Muscle layer of duodenum (tissue), 2 donors: Measurements from ENCODE around the gene SIL1.

Experiments used
- H3K27ac ChIP-seq: one replicate; pipeline ENCODE4 v1.7.0; 2013; ENCODE audit warnings: mild to moderate bottlenecking, low read length
- H3K27me3 ChIP-seq: one replicate; pipeline ENCODE4 v1.7.0; 2013; ENCODE audit warnings: low read depth, mild to moderate bottlenecking, control low read depth, low read length
- H3K36me3 ChIP-seq, 2 donors: one replicate each; pipeline ENCODE4 v1.7.0; 2013; ENCODE audit warnings: low read length in 2 of 2, control low read depth in 1 of 2, mild to moderate bottlenecking in 1 of 2; ENCODE audit not compliant: insufficient read depth in 2 of 2, control insufficient read depth in 1 of 2
- H3K4me1 ChIP-seq, 2 donors: one replicate each; pipeline ENCODE4 v1.7.0; 2013; ENCODE audit warnings: low read length in 2 of 2, mild to moderate bottlenecking in 2 of 2, control low read depth in 1 of 2, moderate library complexity in 1 of 2; ENCODE audit not compliant: insufficient read depth in 2 of 2, control insufficient read depth in 1 of 2
- H3K4me3 ChIP-seq, 2 donors: one replicate each; pipeline ENCODE4 v1.7.0; 2013; ENCODE audit warnings: low read length in 2 of 2, low read depth in 1 of 2, mild to moderate bottlenecking in 1 of 2
- H3K9me3 ChIP-seq, 2 donors: one replicate each; pipeline ENCODE4 v1.7.0; 2013; ENCODE audit warnings: low read length in 2 of 2, control low read depth in 1 of 2, mild to moderate bottlenecking in 1 of 2; ENCODE audit not compliant: control insufficient read depth in 1 of 2
- donor health status: healthy.

Gene SIL1

DNA sequence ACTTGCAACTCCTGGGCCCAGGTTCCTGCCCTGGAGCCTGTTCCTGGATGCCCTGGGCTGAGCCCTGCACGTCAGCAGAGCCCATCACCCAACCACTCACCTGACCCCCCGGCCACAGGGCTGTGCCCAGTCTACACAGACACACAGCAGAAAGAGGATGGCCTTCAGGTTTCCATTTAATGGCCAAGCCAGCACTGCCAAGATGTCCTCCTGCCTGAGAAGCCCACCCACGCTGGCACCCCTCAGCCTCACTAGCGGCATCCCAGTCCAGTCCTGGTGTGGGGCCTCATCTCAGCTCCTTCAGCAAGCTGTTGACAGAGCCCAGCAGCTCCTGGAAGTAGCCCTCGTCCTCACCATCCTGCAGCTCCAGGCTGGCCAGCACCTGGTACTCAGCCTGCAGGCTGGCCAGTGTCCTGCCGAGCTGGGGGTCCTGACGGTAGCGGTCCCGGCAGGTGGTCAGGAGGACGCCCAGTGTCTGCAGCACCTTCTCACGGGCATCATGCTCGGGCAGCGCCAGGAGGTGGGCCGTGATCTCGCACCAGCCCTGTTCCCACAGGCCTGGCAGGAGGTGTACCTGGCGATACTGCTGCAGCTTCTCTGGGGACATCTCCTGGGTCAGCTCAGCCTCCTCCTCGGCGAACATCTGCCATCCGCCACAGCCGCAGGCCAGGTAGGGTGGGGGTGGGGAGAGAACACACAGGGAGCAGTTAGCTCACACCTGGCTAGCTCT lies 251.2 kb downstream of the SIL1 start:
- H3K27ac ChIP-seq: no peak overlapping the region
- peaks cover 0 to under 1% of the 10 kb centered on the region in 2 donors for H3K4me1 ChIP-seq
- no peak overlapping the region for H3K4me3 ChIP-seq
- H3K27me3 ChIP-seq: no peaks in the 10 kb centered on the region
- no peaks in the 10 kb centered on the region for H3K9me3 ChIP-seq
- peaks cover 10% of the 10 kb centered on the region in 2 donors for H3K36me3 ChIP-seq

DNA sequence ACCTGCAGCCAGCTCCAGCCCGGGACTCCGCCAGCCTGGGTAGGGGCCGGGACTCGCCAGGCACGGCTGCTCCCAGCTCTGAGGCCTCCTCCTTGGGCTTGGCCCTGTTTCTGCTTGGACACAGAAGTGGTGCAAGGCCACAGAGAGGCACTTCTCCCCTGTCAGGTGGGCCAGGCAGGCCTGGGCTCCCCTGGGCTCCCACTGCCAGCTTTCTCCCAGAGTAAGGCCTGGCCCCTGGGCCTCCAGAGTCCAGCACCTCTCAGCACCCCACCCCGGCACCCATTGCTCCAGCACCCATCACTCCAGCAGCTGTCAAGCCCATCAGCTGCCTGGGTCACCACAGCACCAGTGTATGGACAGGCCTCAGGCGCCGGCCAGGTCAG lies 251.9 kb downstream of the SIL1 start:
- no peak overlapping the region for H3K27ac ChIP-seq
- H3K9me3 ChIP-seq: no peaks in the 10 kb centered on the region
- H3K27me3 ChIP-seq: no peaks in the 10 kb centered on the region
- no peak overlapping the region for H3K4me3 ChIP-seq
- peaks cover 10 to 13% of the 10 kb centered on the region in 2 donors for H3K36me3 ChIP-seq
- H3K4me1 ChIP-seq: no peaks in the 10 kb centered on the region

DNA sequence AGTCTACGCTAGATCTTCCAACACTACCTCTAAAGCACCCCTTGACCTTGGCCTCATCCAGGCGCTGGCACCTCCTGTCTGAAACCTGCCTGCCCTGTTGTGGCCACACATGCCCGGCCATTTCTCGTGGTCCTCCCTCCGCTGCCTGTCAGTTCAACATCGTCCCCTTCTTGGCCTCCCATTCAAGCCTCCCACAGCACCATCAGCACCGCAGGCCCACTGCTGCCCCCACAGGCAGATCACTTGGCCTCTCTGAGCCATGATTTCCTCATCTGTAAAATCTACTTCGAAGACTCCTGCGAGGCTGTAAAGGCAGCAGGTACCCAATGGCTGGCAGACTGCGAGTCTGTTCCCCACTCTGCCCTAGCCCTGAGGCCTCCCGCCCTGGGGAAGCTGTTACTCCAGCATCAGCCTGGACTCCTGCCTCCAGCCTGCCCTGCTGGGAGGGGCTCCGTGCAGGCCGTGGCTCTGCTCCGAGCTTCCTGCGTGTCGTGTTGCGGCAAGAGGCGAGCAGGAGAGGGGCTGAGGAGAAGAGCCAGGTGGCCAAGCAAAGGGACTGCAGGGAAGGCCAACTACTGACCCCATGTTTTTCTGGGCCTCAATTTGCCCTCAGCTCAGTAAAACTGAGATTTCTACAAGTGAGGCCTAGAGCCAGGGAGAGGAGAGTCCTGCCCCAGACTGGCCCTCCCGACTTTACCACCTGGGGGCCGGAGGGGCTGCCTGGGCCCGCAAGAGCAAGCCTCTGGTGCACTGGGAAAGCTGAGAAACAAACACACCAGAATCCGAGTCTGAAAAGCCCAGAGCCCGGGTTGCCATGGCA lies 252.5 kb downstream of the SIL1 start:
- Histone ChIP-seq H3K9me3 (no peaks in the 10 kb centered on the region), H3K4me1 (no peaks in the 10 kb centered on the region), H3K36me3 (peaks cover 10 to 13% of the 10 kb centered on the region in 2 donors), H3K27ac (no peak overlapping the region), H3K4me3 (no peak overlapping the region), H3K27me3 (no peaks in the 10 kb centered on the region)

GRCh38 chr5:138944527-138945322 lies 253.4 kb downstream of the SIL1 start:
- no peaks in the 10 kb centered on the region for H3K4me1 ChIP-seq
- peaks cover 10 to 13% of the 10 kb centered on the region in 2 donors for H3K36me3 ChIP-seq
- H3K4me3 ChIP-seq: no peak overlapping the region
- H3K27ac ChIP-seq: no peak overlapping the region
- no peaks in the 10 kb centered on the region for H3K27me3 ChIP-seq
- H3K9me3 ChIP-seq: no peaks in the 10 kb centered on the region

- Histone ChIP-seq H3K4me1 (no peaks in the 10 kb centered on the region), H3K27me3 (no peaks in the 10 kb centered on the region), H3K36me3 (peaks cover 10 to 13% of the 10 kb centered on the region in 2 donors), H3K9me3 (no peaks in the 10 kb centered on the region), H3K4me3 (no peak overlapping the region), H3K27ac (no peak overlapping the region)
Observed at GRCh38 chr5:138943599-138944173, 254.5 kb downstream of the SIL1 start.

DNA sequence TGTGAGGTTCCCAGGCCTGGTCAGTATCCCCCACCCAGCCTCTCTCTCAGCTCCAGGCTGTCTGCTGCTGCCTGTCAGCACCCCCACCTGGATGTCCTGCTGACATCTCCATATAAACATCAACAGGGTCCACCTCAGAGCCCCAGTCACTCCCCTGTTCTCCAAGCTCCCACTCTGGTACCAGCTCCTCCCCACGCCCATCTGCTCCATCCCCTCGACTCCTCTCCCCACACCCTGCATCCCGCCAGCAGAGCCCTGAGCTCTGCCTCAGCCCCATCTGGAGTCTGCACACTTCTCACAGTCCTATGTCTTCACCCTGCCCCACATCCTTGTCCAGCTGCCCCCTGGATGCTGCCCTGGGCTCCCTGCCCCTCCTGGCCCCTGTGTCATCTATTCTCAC lies 255.3 kb downstream of the SIL1 start:
- Histone ChIP-seq H3K9me3 (no peaks in the 10 kb centered on the region), H3K27me3 (no peaks in the 10 kb centered on the region), H3K27ac (no peak overlapping the region), H3K4me1 (no peaks in the 10 kb centered on the region), H3K4me3 (no peak overlapping the region), H3K36me3 (peaks cover 10 to 13% of the 10 kb centered on the region in 2 donors)

DNA sequence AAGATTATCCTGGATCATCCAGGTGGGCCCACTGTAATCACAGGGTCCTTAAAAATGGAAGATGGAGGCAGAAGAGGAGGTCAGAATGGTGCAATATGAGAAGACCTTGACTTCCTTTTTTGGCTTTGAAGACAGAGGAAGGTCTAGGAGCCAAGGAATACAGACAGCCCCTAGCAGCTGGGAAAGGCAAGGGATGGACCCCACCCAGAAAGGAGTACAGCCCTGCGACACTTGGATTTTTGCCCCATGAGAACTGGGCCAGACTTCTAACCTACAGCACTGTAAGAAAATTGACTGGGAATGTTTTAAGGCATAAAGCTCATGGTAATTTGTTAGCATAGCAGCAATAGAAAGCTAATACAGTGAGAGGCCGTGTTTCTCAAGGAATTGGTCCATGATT lies 256.1 kb downstream of the SIL1 start:
- Histone ChIP-seq H3K4me1 (no peaks in the 10 kb centered on the region), H3K4me3 (no peak overlapping the region), H3K36me3 (peaks cover 2 to 9% of the 10 kb centered on the region in 2 donors), H3K27ac (no peak overlapping the region), H3K9me3 (no peaks in the 10 kb centered on the region), H3K27me3 (no peaks in the 10 kb centered on the region)

DNA sequence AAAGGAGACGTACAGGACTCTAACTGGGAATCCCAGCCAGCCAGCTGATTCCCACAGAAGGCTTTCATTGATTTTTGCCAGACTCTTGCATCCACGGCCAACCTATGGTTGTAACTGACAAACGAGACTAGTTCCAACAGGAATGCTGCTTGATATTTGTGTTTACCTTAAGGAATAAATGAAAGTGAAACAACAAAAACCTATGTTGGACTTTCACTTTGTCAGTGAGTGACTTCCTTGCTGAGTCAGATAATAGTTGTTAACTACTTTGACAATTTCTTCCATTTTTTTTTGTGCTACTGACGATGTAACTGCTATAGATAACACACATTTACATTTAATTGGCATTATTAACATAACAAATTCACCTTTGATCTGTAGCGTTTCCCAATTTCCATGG lies 259.6 kb downstream of the SIL1 start:
- H3K27me3 ChIP-seq: no peaks in the 10 kb centered on the region
- no peaks in the 10 kb centered on the region for H3K4me1 ChIP-seq
- H3K9me3 ChIP-seq: no peaks in the 10 kb centered on the region
- no peak overlapping the region for H3K27ac ChIP-seq
- H3K36me3 ChIP-seq: peaks cover 11 to 29% of the 10 kb centered on the region in 2 donors
- no peak overlapping the region for H3K4me3 ChIP-seq

- no peaks in the 10 kb centered on the region for H3K4me1 ChIP-seq
- no peaks in the 10 kb centered on the region for H3K27me3 ChIP-seq
- H3K4me3 ChIP-seq: no peak overlapping the region
- H3K9me3 ChIP-seq: no peaks in the 10 kb centered on the region
- peaks cover 20 to 38% of the 10 kb centered on the region in 2 donors for H3K36me3 ChIP-seq
- H3K27ac ChIP-seq: no peak overlapping the region
Observed at GRCh38 chr5:138937392-138938387, 260.5 kb downstream of the SIL1 start.

DNA sequence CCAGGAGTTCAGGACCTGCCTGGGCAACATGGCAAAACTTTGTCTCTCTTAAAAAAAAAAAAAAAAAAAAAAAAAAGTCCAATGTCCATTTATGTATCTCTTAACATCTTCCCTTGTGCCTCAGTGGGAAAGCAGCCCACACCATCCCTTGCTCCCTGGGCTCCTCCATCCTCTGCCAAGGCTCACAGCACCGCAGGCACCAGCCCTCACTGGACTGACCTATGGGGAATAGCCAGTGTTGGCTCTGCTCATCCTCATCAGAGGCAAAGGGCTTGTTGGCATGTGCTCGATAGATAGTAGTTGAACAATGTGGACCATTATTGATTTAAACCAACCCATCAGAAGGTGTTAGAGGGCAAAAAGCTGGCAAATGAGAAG lies 261.2 kb downstream of the SIL1 start:
- Histone ChIP-seq H3K27ac (no peak overlapping the region), H3K27me3 (no peaks in the 10 kb centered on the region), H3K4me1 (no peaks in the 10 kb centered on the region), H3K36me3 (peaks cover 27 to 44% of the 10 kb centered on the region in 2 donors), H3K4me3 (no peak overlapping the region), H3K9me3 (no peaks in the 10 kb centered on the region)
